GM13977 (cell line): ENCODE results near the gene DGKG.

ENCODE experiments used
- DNase-seq: peaks from one replicate; pipeline ENCODE4 v3.0.0; 2012; ENCODE audit warnings: low spot score
- CTCF ChIP-seq: IDR thresholded peaks from 2 replicates; pipeline ENCODE4 v1.5.1; 2012; ENCODE audit warnings: mild to moderate bottlenecking, control low read depth; ENCODE audit not compliant: insufficient read depth; ENCODE audit errors: extremely low read depth, missing control alignments
- in situ Hi-C: fragments of 300-500 bp; cut with MboI; formaldehyde crosslinking; loops from one replicate; pipeline ENCODE4 v1.12.0; 2022; ENCODE audit warnings: low sequenced_read_pairs, low pct_unique_long_range_greater_than_20kb, mixed read lengths, inconsistent platforms; ENCODE audit not compliant: unreplicated experiment

DGKG gene

DNA sequence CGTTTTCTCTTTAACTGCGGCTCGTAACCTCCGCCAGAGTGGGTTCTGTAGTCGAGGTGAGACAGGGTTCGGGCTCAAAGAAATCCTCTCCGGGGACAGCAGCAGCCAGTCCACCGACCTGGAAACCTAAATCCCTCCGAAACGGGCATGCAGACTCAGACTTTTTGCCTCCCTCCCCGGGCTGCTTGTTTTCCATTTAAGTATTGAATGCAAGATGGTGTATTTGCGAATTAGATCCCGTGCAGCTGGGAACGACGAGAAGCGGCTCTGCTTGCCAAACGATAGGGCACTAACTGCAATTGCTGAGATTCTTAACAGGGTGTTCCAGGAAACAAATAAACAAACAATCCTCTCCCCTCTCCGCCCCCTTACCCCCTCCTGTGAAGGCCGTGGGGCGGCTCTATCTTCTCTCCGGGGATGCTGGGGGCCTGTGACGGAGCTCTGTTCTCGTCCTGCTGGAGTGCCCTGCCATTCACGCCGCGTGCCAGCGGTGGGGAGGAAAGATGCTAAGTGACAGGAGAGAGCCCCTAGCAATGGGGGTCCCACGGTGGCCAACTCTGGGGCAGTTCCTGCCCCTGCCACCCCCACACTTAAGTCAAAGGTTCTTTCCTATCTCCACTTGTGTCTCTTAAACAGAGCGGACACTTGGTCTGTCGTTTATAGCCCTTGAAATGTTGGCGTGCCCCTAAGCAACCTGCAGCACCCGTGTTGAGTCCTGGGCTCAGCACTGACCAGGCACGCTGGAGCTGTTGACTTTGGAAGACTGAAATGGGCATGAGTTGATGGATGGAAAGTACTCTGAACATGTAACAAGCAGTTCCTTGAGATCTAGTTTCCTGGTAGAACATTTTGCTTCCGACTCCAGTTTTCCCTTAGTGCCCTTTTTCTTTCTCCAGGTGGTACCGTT lies 251.9 kb downstream of the DGKG start:
- in situ Hi-C loops: no loop called here
- DNase-seq: no peak
- no peak for TF ChIP-seq CTCF

- in situ Hi-C loops: no loop called here
- TF ChIP-seq CTCF: no peak
- peak; percentile 99 for DNase-seq
Measured at GRCh38 chr3:186108941-186109865, 252.8 kb downstream of the DGKG start, which contains the start of gene ETV5. Gene ETV5, minus strand, starts transcription at chr3:186109089. Its CDS starts 3,221 bp downstream, at chr3:186105868.

GRCh38 chr3:186108106-186108940 lies 253.7 kb downstream of the DGKG start:
- TF ChIP-seq CTCF: no peak
- in situ Hi-C loops: no loop called here
- peak; percentile 80 for DNase-seq

GRCh38 chr3:186107215-186108105 lies 254.6 kb downstream of the DGKG start:
- in situ Hi-C loops: no loop called here
- TF ChIP-seq CTCF: no peak
- peak; percentile 75 for DNase-seq

- DNase-seq: peak; percentile 39
- in situ Hi-C loops: no loop called here
- no peak for TF ChIP-seq CTCF
Measured at GRCh38 chr3:186105543-186105942, 256.5 kb downstream of the DGKG start.
